HG03571 (cell line): Measurements from ENCODE around the gene SPSB4.

Experiments
- ATAC-seq: cut with Tn5 transposase; IDR thresholded peaks from one replicate; pipeline ENCODE4 v1.9.1; 2021; ENCODE audit not compliant: unreplicated experiment

The SPSB4 gene

DNA sequence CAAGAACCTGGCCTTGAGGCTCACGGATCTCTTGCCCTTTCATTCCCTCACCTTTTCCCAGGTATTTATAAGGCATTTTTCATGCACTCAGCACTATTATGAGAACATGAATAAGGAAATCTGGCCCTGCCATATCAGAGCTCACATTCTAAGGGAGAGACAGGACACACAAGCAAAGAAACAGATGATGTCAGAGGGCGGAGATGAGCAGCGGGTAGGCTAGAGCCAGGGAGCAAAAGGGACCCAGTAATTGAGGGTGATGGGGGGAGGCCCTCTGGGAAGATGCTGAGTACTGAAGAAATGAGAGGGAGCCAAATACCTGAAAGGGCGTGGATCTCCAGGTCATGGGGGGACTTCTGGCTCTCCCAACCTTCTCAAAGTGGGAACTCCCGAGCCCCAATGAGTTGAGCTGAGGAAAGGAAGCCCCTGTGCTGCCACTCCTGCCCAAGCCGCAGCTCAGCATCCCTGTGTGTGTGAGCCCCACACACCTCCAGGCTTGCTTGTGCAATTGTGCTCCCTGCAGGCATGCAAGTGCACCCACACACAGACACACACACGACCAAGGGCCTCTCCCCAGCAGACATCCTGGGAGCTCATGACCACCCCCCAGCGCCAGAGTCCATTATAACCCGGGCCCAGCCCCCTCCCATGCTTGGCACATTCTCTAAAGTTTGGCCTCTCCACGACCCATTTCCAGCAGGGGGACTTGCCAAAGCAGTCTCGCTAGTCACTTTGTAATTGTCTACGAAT is 99.1 kb downstream of the SPSB4 start:
- ATAC-seq, result no peak

DNA sequence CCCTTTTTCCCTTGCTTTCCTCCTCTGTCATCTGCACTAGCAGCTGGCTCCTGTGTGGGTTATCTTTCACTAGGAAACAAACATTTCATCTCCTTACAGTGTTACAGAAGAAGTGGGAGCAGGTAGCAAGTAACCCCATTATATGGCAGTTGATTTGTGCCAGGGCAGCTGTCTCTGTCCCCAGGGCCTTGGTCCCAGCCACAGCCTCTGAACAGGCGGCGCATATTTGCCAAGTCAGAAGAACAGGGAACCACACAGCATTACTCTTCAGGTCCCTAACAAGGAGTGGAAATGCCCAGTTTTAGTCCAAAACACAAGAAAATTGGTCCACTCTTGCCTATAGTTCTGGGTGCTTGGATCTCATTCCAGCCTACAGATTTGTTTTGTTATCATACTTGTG is 99.8 kb downstream of the SPSB4 start:
- ATAC-seq, result no peak

DNA sequence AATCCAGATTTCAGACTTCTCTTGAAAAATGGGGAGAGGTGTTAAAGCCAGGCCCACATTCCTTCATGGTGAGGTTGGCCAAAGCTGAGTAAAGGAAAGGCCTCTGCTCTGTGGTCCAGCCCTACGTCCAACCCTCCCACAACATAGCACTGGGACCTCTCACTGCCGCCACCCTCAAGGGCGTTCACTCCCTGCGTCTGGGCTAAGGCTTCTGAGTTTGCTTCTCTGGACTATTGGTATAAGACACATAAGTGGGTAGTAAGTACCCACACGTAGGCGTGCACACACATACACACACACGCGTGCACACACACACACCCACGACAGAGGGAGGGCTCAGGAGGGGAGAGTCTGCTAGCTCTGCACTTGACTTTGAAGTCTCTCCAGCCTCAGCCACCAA is 100.3 kb downstream of the SPSB4 start:
- ATAC-seq, result no peak

DNA sequence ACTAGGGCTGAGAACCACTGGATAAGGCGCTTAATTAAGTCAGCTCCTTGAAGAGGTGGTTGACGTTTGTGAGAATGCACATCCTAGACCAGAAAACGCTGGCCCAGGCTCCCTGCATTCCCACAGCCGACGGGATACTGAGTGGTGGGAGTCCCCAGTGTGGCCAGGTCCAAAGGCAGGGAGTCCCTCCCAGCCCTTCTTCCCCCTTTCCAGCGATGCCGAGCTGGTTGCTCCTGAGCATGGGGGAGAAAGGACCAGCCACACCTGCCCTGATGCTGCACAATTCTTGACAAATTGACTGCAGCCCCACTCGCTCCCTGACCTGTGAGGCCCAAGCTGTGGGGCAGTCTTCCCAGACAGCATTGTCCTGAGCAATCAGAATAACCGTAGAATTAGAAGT is 101.0 kb downstream of the SPSB4 start:
- ATAC-seq, result no peak

DNA sequence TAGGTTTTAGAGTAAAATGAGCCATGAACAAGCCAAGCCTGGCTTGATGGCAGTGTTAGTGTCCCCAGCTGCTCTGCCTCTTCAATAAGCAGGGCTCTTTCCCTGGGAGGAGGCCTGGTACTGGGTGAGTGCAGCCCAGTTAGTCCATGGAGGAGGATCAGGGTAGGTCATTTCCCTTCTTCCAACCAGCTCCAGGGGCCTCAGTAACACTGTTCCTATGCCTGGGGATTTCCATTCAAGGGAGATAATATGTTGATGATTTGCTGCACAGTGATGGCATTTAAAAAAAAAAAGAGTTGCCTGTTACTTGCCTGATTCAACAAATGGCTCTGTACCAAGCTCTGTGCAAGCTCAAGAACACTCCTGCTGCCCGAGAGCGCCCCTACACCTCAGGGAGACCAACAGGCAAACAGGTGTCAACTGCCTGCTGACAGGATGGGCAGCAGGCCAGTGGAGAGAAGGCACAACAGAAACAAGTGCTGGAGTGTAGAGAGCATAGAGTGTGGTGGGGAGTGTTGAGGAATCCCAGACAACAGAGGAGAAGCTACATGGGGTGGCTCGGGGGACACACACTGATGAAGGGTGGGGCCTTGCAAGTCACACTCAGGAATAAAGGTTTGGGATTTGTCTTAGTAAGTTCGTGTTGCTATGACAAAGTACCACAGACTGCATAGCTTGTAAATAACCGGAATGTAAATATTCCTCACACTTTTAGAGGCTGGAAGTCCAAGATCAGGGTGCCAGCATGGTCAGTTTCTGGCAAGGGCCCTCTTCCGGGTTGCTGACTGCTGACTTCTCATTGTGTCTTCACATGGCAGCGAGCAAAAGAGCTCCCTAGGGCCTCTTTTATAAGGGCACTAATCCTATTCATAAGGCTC is 101.9 kb downstream of the SPSB4 start:
- ATAC-seq, result no peak

DNA sequence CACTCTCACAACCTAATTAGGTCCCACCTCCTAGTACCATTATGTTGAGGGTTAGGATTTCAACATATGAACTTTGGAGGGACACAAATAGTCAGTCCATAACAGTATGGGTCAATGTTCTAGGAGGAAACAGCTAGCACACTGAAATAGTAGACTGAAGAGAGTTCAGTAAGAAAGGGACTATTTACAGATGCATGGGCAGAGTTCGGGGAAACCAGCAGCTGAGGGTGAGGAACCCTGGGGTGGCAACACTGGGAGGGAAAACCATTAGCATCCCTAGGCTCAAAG is 102.5 kb downstream of the SPSB4 start:
- no peak for ATAC-seq

DNA sequence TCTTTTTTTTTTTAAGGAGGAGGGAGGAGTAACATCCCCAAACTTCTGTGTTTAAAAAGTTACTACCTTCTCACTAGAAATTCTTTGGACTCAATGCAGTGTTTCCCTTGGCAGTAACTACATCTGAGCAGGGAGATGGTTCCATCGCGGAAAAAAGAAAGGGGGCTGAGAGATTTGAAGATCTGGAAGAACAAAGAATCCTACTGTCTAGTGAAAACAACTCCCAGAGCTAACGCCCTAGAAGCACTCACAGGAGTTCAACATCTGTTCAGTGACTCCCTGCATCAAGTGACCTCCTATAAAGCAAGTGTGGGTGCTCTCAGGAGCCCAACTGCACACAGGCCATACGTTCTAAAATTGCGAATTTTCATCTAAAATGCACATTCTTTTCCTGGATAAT is 113.7 kb downstream of the SPSB4 start:
- no peak for ATAC-seq

DNA sequence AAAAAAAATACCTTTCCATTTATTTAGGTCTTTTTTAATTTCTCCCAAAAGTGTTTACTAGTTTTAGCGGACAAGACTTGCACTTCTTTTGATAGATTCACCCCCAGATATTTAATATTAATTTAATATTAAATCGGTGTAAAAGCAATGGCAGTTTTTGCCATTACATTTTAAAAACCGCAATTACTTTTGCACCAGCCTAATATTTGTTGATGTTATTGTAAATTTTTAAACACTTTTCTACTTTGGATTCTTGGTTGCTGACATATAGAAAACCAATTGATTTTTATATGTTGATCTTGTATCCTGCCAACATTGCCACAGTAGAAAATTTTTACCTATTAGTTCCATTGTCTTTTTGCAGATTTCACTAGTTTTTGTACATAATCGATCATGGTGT is 116.5 kb downstream of the SPSB4 start:
- ATAC-seq, result no peak

DNA sequence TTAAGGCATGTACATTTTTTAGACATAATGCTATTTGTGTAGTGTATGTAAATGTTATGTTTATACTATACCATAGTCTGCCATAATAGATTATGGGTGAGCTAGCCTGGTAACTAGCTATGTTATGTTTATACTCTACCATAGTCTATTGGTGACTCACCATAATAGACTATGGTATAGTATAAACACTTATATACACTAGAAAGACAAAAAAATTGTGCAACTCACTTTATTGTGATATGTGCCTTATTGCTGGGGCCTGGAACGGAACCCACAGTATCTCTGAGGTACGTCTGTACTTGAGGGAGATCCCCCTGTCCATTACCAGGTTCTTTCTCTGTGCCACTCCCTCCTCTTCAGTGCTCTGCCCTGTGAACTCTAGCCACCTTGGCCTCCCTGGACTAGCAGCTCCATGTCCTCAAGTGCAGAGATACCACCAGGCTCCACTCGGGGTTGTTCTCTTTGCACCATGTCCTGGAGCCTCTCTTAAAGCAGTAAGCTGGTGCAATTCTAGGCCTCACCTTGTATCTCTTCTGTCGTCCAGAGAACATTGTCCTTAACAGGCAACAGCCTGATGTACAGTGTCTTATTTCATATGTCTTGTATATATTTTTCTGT is 119.6 kb downstream of the SPSB4 start:
- ATAC-seq, result no peak

DNA sequence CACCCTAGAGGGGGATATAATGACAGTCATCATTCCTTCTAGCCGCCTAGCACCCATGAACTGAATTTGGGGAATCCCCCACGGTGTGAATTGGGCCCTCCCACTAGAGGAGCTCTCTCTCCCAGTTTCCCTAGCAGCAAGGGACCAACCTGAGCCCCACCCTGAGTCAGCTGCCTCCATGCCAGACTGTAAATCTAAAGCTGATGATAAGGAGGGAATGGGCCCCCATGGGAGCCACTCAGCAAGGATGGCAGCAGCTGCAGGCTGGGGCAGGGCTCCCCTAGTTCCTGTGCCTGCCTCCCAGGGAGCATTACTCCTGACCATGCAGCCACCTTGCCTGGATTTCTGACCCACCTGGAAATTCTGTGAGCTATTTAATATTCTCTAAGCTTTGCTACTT is 123.5 kb downstream of the SPSB4 start:
- no peak for ATAC-seq

DNA sequence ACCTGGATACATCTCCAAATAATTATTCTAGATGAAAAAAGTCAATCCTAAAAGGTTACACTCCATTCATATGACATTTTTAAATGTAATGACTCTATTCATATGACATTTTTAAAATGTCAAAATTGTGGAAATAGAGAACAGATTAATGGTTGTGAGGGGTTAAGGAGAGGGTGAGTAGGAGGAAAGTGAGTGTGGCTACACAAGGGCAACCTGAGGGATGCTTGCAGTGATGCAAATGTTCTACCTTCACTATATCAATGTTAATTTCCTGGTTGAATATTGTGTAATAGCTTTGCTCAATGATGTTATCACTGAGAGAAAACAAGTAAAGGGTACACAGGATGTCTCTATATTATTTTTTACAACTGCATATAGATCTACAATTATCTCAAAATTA is 125.6 kb downstream of the SPSB4 start:
- ATAC-seq, result no peak

DNA sequence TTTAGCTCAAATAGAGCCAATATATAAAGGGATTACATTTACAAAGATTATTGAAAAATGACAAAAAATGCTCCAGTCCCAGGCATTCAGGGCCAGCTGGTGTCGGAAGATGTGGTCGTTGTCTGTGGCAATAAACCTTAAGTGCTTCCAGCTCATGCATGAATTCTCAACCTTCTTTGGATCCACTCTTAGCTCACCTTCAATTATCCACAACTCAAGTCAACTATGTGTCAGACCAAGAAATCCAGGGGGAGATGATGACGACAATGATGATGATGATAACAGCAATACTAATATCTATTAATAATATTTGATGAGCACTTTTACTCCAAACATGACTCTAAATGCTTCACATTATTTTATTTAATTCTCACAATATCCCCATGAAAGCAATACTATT is 126.9 kb downstream of the SPSB4 start:
- no peak for ATAC-seq

DNA sequence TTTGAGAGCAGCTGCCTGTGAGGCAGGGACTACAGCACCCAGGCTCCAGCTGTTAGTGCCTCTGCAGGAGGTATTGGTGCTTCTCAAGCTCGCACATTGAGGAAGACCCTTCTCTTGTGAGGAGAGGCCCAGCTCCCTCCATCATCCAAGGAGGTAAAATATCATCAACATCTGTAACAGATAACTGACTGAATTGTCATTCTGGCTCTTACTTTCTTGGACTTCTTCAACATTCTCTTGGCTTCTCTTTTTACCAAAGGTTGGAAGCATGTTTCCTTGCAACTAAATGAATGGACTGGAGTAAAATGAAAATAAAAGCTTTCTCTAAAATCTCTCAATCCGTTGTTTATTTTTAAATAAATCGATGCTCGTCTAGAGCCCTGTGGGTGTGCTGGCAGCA is 127.4 kb downstream of the SPSB4 start:
- ATAC-seq, result no peak

DNA sequence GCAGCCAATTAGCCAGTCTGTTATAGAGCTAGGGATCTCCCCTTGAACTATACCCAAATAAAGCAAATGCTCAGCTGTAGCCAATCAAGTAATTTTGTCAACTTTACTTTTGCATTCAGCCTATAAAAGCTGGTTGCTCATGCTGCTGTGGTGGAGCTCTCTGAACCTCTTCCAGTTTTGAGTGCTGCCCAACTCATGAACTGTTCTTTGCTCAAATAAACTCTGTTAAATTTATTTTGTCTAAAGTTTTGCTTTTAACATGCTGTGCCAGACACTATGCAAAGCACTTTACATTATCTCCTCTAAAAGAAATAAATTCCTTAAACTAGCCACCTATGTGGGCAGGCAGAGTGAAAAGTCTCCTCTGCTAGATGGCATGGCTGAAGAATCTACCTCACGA is 128.8 kb downstream of the SPSB4 start:
- no peak for ATAC-seq

DNA sequence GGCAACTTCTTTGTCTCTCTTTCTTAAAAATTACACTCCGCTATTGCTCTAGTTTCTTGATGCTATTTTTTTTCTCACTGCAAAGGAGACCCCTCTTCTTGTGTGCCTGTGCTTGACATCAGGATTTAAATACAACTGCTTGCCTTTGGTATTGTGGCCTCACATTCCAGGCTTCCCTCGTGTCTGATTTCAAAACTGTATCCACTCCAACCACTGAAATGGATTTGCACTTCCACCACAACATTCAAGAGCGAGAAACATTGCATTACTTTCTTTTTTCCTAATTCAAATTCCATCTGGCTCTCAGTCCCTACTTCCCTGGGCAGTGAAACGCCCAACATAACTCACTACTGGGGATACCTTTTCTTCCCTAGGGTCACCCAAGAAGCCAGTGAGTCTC is 130.0 kb downstream of the SPSB4 start:
- no peak for ATAC-seq

DNA sequence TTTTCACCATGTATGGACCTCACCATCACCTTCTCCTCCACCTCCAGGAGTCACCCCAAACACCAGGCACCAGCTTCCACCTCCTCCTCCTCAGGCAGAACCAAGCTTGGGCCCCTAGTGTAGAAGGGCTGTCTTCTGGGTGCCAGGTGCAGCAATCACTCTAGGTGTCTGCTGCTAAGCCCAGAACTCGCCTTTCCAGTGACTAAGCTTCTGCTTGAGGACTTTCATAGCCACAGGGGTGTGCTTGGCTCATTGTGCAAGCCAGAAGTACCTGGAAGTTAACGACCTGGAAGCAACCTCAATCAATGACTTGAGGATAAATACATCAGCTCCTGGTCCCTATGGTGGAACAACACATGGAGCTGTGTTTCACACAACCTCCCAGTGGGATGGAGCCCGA is 130.7 kb downstream of the SPSB4 start:
- no peak for ATAC-seq

DNA sequence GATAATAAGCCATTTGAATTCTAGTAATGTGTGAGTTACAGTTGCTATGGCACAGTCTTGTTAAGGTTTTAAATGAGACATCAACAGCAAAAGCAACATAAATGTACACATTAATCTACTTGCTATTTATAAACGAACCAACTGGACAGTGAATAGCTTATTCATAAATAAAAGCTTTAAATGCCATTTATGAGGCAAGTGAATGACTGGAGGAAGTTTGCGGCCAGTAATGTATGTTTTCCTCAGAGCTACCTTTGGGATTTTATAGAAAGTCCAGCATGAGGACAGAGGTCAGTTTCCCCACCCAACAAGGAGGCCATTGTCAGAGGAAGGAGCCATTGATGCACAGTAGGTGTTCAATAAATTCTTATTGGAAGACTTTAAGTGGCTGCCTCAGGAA is 132.5 kb downstream of the SPSB4 start:
- no peak for ATAC-seq

DNA sequence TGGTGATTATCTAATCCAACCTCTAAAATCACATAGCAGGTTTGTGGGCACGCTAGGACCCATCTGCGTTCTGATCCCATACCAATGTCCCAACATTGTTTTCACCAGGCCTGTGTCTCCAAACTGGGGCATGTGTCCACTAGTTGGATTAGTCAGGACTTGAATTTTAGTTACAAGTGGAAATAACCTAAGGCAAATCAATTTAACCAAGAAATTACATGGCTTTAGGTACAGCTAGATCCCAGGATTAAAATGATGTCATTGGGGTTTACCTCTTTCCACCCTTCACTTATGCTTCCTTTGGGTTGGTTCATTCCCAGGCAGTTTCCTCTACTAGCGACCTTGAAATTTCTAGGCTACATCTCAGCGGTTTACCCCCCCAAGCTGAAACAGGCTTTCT is 133.3 kb downstream of the SPSB4 start:
- ATAC-seq, result no peak

DNA sequence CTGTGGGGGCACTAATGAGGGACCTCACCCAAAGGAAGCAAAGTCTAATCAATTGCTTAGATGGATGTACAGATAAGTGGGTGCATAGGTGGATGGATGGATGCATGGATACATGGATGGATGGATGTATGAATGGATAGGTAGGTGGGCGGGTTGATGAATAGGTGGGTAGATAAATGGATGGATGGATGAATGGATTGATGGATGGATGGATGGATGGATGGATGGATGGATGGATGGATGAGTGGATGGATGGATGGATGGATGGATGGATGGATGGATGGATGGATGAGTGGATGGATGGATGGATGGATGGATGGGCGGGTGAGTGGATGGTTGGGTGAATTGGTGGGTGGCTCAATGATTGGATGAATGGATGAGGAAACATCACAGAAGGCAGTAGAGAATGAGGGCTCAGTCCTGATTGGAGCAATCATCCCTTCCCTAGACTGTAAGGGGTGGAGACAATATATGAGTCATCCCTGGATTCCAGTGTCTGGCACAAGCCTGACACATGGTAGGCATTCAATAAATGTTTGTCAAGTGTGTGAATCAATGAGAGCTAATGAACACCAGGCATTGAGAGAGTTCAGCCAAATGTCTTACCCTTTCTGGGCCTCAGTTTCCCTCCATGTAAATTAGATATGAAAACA is 140.1 kb downstream of the SPSB4 start:
- no peak for ATAC-seq

DNA sequence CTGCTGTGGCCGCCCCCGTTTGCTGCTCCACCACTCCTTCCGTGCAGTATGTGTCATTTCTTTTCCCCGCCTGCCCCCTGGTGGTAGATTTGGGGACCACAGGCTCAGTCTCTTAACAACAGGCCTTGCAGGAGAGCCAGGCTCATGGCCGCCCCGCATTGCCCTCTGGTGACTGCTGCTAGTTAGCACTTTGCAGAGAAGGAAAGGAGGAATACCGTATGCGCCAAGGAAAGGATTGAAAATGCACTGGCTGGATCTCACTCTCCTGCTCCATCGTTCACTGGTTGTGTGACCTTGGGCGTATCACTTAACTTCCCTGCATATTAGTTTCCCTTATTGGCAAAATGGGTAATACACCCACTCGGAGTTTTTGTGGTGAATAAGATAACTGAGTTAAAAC is 141.2 kb downstream of the SPSB4 start:
- peak; percentile 99 for ATAC-seq

DNA sequence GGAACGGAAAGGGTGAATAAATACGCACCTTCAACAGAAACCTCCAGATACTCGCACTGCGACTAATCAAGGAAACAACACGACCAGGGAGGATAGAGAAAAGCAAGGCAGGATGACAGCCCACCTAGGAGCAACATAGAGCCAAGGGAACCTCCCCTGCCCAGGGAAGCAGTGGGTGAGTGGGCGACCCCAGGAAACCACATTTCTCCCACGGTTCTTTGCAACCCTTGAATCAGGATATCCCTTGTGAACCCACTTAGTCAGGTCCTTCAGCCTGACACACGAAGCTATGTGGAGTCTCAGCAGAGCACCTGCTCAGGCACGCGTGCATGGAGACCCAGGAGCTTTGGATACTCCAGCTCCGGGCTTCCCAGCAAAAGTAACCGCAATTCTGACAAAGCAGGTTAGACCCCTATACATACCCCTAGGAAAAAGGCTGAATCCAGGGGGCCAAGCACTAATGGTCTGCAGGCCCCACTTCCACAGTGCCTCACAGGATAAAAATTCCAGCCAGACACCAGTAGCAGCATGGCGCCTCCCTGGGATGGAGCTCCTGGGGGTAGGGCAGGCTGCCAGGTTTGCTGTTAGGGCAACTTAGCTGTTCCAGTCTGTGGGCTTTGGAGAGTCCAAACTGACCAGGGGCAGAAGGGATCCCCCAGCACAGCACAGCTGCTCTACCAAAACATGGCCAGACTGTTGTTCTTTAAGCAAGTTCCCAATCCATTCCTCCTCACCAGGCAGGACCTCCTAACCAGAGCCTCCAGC is 142.1 kb downstream of the SPSB4 start:
- no peak for ATAC-seq
